PC-9 (cell line): Measurements from ENCODE around the gene MUC5AC. TPM values are rescaled to one million over a fixed set of nuclear protein-coding genes. Genes with fewer than 3 reads are reported as not detected.

Source experiments
- BruUV-seq: library from RNA; stranded (reverse); fragments of 400-500 nt; replicated peaks from 2 replicates; lab custom pipeline; 2021; lab: Mats Ljungman, UMichigan
- CTCF ChIA-PET: fragments of 300-600 bp; sonication (Branson Sonifier 250); formaldehyde crosslinking; loops from one replicate; lab custom pipeline; 2022; ENCODE audit warnings: antibody characterized with exemption; lab: Charles Lee
- POLR2A ChIA-PET: fragments of 300-600 bp; sonication (Branson Sonifier 250); formaldehyde crosslinking; loops from one replicate; lab custom pipeline; 2022; ENCODE audit warnings: antibody characterized with exemption; ENCODE audit not compliant: unreplicated experiment; lab: Charles Lee
- DNase-seq, 2 experiments: peaks; one replicate each; pipeline versions ENCODE4 v3.0.0 to v3.0.0-alpha.2; 2015 to 2022; ENCODE audit warnings: mixed read lengths in 1 of 2
- H2AFZ ChIP-seq: fragments of 200-600 bp; sonication (generic); 2 replicates; pipeline ENCODE4 v1.8.1; 2017; ENCODE audit warnings: antibody characterized with exemption
- H3F3A ChIP-seq: fragments of 200-600 bp; sonication (generic); 2 replicates; pipeline ENCODE4 v1.8.1; 2017; ENCODE audit warnings: antibody characterized with exemption, mild to moderate bottlenecking, low read depth; ENCODE audit not compliant: insufficient read depth
- H3K27ac ChIP-seq: fragments of 200-600 bp; sonication (generic); 2 replicates; pipeline ENCODE4 v1.6.1; 2016; ENCODE audit warnings: mixed run types
- H3K27me3 ChIP-seq: fragments of 200-600 bp; sonication (generic); 2 replicates; pipeline ENCODE4 v1.6.1; 2016; ENCODE audit warnings: low read depth, mixed run types; ENCODE audit not compliant: insufficient read depth
- H3K36me3 ChIP-seq: fragments of 200-600 bp; sonication (generic); 2 replicates; pipeline ENCODE4 v1.6.1; 2016; ENCODE audit warnings: low read depth, mixed run types
- H3K4me1 ChIP-seq: fragments of 200-600 bp; sonication (generic); replicated peaks from 2 replicates; pipeline ENCODE4 v1.6.1; 2016; ENCODE audit warnings: mixed run types; ENCODE audit not compliant: insufficient read depth
- H3K4me2 ChIP-seq: fragments of 200-600 bp; sonication (generic); 2 replicates; pipeline ENCODE4 v1.6.1; 2017; ENCODE audit warnings: mixed run types
- H3K4me3 ChIP-seq: fragments of 200-600 bp; sonication (generic); 2 replicates; pipeline ENCODE4 v1.6.1; 2016; ENCODE audit warnings: mixed run types
- H3K79me2 ChIP-seq: fragments of 200-600 bp; sonication (generic); 2 replicates; pipeline ENCODE4 v1.6.1; 2017; ENCODE audit warnings: low read depth, mixed run types
- H3K9me2 ChIP-seq: fragments of 200-600 bp; sonication (generic); 2 replicates; pipeline ENCODE4 v1.8.1; 2017; ENCODE audit warnings: mild to moderate bottlenecking; ENCODE audit not compliant: insufficient read depth
- H3K9me3 ChIP-seq: fragments of 200-600 bp; sonication (generic); 2 replicates; pipeline ENCODE4 v1.8.1; 2016; ENCODE audit warnings: low read depth; ENCODE audit not compliant: insufficient read depth
- H4K20me1 ChIP-seq: fragments of 200-600 bp; sonication (generic); 2 replicates; pipeline ENCODE4 v1.8.1; 2017; ENCODE audit not compliant: insufficient read depth
- CTCF ChIP-seq: fragments of 200-600 bp; sonication (generic); conservative IDR thresholded peaks from 2 replicates; pipeline ENCODE4 v1.6.1; 2017; ENCODE audit warnings: mixed run types, antibody characterized with exemption, mild to moderate bottlenecking, moderate library complexity
- EZH2 ChIP-seq: fragments of 200-600 bp; sonication (generic); IDR thresholded peaks from 2 replicates; pipeline ENCODE4 v1.8.0; 2017; ENCODE audit warnings: antibody characterized with exemption, low read depth
- intact Hi-C: fragments of 100-400 bp; cut with micrococcal nuclease; formaldehyde crosslinking; loops from one replicate; pipeline ENCODE4 v1.10.0; 2022; ENCODE audit not compliant: unreplicated experiment
- total RNA-seq: library from RNA; stranded (reverse); gene quantifications from 2 replicates; pipeline ENCODE4 v1.2.3, GENCODE V29; 2021

The MUC5AC gene
- total RNA-seq, 1 experiment from 2014 or later, result 0.09 TPM

GRCh38 chr11:1232021-1232882 lies 74.5 kb downstream of the MUC5AC start:
- ChIA-PET POLR2A (no interaction called here), CTCF (no interaction called here)
- Histone ChIP-seq H3K36me3 (no peaks in the 10 kb centered on the region), H2AFZ (no peak overlapping the region), H3K27ac (no peak overlapping the region), H3K9me2 (no peaks in the 10 kb centered on the region), H4K20me1 (no peaks in the 10 kb centered on the region), H3K9me3 (no peaks in the 10 kb centered on the region), H3F3A (no peaks in the 10 kb centered on the region), H3K4me1 (peaks cover 8% of the 10 kb centered on the region), H3K79me2 (no peaks in the 10 kb centered on the region), H3K4me2 (no peak overlapping the region), H3K27me3 (no peaks in the 10 kb centered on the region), H3K4me3 (no peak overlapping the region)
- no peak for TF ChIP-seq EZH2
- no peak for TF ChIP-seq CTCF
- no peak for DNase-seq
- BruUV-seq, result no TSS peak
- intact Hi-C loops, result loop anchor here (2.0 kb wide), 1 partner anchor 117 kb away; no protein-coding TSS in a partner anchor

- POLR2A ChIA-PET, result no interaction called here
- H3K9me3 ChIP-seq, result no peaks in the 10 kb centered on the region
- CTCF ChIA-PET, result interaction anchor here (1.2 kb wide), 1 partner anchor 28 kb away, joined by 3 read pairs; no protein-coding TSS in a partner anchor
- H3K4me1 ChIP-seq, result peaks cover 11% of the 10 kb centered on the region
- H3K9me2 ChIP-seq, result no peaks in the 10 kb centered on the region
- H3K27me3 ChIP-seq, result no peaks in the 10 kb centered on the region
- H2AFZ ChIP-seq, result no peak overlapping the region
- intact Hi-C loops, result loop anchor here (1.0 to 2.0 kb wide), 2 partner anchors 30 to 118 kb away; no protein-coding TSS in a partner anchor
- H3K4me3 ChIP-seq, result no peak overlapping the region
- H4K20me1 ChIP-seq, result no peaks in the 10 kb centered on the region
- DNase-seq, result no peak
- no peaks in the 10 kb centered on the region; the same call in 1 of the 2 replicates for H3F3A ChIP-seq
- no peak overlapping the region for H3K27ac ChIP-seq
- TF ChIP-seq EZH2, result no peak
- TF ChIP-seq CTCF, result no peak
- H3K4me2 ChIP-seq, result no peak overlapping the region
- no peaks in the 10 kb centered on the region for H3K79me2 ChIP-seq
- no TSS peak for BruUV-seq
- no peaks in the 10 kb centered on the region for H3K36me3 ChIP-seq
Observed at GRCh38 chr11:1232883-1233321, 75.1 kb downstream of the MUC5AC start.

GRCh38 chr11:1233351-1234053 lies 75.7 kb downstream of the MUC5AC start:
- BruUV-seq, result no TSS peak
- no peak for DNase-seq

More at GRCh38 chr11:1233351-1234053, 75.7 kb downstream of the MUC5AC start:
- Histone ChIP-seq H3K4me3 (no peak overlapping the region), H3K9me3 (no peaks in the 10 kb centered on the region), H3K79me2 (no peaks in the 10 kb centered on the region), H3K9me2 (no peaks in the 10 kb centered on the region), H2AFZ (no peak overlapping the region), H3K36me3 (no peaks in the 10 kb centered on the region), H4K20me1 (no peaks in the 10 kb centered on the region), H3K4me2 (no peak overlapping the region), H3K27ac (no peak overlapping the region), H3K27me3 (no peaks in the 10 kb centered on the region), H3F3A (no peaks in the 10 kb centered on the region; the same call in 1 of the 2 replicates), H3K4me1 (peaks cover 11% of the 10 kb centered on the region)
- TF ChIP-seq CTCF (peak; percentile 52; the same call in 1 of the 2 replicates), EZH2 (no peak)
- ChIA-PET POLR2A (no interaction called here), CTCF (interaction anchor here (1.2 kb wide), 1 partner anchor 28 kb away, joined by 3 read pairs; no protein-coding TSS in a partner anchor)
- intact Hi-C loops, result loop anchor here (1.0 to 2.0 kb wide), 2 partner anchors 30 to 119 kb away; no protein-coding TSS in a partner anchor
